ENCODE data around the gene ZBTB7A.

ZBTB7A gene

DNA sequence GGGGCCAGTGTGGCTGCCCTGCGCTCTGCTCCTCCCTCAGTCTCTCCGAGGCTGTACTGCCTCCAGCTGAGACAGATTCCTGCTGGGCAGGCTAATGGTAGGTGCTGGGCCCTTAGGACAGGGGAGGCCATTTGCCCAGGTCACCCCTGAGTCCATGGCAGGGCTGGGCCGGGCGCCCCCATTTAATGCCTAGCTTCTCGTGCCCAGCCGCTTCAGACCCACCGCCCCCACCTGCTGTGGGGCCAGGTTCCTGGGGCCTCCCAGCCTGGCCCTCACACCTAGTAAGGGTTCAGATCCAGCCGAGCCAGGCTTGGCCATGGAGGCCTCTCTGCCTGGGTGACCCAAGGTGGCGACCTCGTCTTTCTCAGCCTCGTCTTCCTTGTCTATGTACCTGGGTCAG lies 41.4 kb downstream of the ZBTB7A start:
- DNase-seq (ENCODE audit: extremely low read depth, low read depth) = no peak
- TF ChIP-seq, protein P1, sequence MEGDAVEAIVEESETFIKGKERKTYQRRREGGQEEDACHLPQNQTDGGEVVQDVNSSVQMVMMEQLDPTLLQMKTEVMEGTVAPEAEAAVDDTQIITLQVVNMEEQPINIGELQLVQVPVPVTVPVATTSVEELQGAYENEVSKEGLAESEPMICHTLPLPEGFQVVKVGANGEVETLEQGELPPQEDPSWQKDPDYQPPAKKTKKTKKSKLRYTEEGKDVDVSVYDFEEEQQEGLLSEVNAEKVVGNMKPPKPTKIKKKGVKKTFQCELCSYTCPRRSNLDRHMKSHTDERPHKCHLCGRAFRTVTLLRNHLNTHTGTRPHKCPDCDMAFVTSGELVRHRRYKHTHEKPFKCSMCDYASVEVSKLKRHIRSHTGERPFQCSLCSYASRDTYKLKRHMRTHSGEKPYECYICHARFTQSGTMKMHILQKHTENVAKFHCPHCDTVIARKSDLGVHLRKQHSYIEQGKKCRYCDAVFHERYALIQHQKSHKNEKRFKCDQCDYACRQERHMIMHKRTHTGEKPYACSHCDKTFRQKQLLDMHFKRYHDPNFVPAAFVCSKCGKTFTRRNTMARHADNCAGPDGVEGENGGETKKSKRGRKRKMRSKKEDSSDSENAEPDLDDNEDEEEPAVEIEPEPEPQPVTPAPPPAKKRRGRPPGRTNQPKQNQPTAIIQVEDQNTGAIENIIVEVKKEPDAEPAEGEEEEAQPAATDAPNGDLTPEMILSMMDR (IDR thresholded peaks at IDR 0.05; ENCODE audit: low read depth, low read length) = no peak

GRCh38 chr19:4023600-4024398 lies 42.9 kb downstream of the ZBTB7A start:
- DNase-seq (ENCODE audit: extremely low read depth, low read depth) = no peak

GRCh38 chr19:4019578-4019977 lies 47.1 kb downstream of the ZBTB7A start:
- TF ChIP-seq, protein P1 (IDR thresholded peaks at IDR 0.05; ENCODE audit: low read depth, low read length) = no peak

More at GRCh38 chr19:4023600-4024398, 42.9 kb downstream of the ZBTB7A start:
- TF ChIP-seq, protein P1 (IDR thresholded peaks at IDR 0.05; ENCODE audit: low read depth, low read length) = no peak

DNA sequence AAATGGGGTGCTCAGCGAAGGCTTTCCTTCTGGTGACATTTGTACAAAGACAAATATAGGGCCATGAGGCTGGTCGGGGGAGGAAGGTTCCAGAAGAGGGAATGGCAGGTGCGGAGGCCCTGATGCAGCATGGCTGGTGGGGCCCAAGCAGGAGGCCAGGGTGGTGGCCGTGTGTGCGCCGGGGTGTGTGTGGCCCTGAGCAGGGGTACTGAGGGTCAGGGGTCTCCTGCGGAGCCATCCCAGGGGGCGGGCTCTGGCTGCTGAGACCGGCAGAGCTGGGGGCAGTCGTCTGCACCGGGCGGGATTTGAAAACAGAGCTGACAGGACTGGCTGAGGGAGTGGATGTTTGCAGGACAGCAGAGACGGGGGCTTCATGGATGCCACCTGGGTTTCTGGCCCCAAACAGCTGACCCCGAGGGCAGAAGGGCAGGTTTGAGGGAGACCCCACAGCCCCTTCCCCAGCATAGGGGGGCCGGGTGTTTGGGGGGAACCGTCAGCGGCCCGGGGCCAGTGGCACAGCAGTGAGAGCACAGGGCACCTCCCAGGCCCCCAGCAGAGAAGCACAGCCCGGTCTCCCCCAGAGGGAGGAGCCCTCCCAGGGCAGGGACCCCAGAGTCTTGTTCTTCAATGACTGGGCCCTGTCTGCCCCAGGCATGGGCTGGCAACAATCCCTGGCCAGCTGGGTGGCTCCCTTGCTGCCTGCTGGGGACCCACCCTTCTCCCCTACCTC lies 47.8 kb downstream of the ZBTB7A start:
- TF ChIP-seq, protein P1 (IDR thresholded peaks at IDR 0.05; ENCODE audit: low read depth, low read length) = no peak
- DNase-seq (ENCODE audit: extremely low read depth, low read depth) = no peak

More at GRCh38 chr19:4019578-4019977, 47.1 kb downstream of the ZBTB7A start:
- DNase-seq (ENCODE audit: extremely low read depth, low read depth) = no peak

DNA sequence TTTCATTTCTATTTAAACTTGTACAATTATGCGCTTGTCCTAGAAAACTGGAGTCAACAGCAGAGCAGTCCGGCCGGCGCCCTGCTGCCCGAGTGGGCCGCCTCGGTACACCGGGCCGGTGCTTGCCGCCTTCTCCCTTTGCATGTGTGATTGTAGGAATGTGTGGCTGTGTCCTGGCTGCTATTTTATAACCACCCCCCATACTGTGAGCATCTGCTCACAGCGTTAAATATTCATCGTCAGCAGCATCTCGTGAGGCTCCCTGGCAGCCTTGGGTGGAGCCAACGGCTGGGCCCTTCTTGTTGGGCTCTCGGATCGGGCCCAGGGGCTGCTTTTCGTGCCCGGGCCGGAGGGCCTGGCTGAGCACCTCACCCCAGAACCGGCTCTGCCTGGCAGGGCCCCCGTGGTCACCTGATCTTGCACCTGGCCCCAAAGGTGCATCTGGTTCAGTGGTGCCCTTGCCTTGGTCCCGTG lies 48.5 kb downstream of the ZBTB7A start:
- TF ChIP-seq, protein P1 (IDR thresholded peaks at IDR 0.05; ENCODE audit: low read depth, low read length) = no peak

DNA sequence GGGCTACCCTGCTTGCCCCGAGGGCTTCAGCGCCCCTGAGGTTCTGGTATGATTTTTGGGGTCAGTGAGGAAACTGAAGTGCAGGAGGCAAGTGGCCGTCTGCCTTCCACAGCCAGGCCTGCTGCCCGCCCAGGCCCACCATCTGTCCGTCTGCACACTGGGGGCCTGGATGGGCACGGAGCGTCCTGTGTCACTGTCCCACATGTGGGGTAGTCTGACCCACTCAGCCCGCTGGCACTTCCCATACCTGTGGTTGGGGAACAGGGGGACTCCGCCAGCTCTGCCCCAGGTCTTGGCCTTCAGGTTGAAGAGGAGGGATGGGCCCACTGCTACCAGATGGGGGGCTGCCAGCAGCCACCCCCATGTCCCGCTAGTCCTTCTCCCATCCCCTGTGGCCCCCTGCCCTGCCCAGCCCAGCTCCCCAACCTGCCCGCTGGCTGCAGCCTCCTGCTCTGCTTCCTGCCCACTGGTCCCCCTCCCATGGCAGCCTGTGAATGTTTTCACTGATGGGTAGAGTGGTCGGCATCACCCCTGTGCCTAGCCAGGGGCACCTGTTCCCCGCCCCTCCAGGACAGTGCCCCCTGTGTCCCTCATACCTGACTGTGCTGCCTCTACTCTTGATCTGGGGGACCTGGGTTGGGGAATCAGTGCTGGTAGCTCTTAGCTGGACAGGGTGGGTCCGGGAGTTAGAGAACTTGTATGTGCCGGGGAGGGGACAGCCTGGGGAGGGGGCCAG lies 49.6 kb downstream of the ZBTB7A start:
- TF ChIP-seq, protein P1 (IDR thresholded peaks at IDR 0.05; ENCODE audit: low read depth, low read length) = no peak

More for the DNA sequence above, 48.5 kb downstream of the ZBTB7A start:
- no peak for DNase-seq (ENCODE audit: extremely low read depth, low read depth)

More for the DNA sequence above, 49.6 kb downstream of the ZBTB7A start:
- DNase-seq (ENCODE audit: extremely low read depth, low read depth) = no peak
